Myometrial cell (primary cell): Measurements from ENCODE around the gene GABARAP. TPM values are rescaled to one million over a fixed set of nuclear protein-coding genes. Genes with fewer than 3 reads are reported as not detected.

Source experiments
- total RNA-seq: library from RNA; depleted of rRNA; stranded (reverse); fragments of >200 nt; gene quantifications from 2 replicates; pipeline ENCODE4 v1.2.3, GENCODE V29; 2015

Gene GABARAP
- total RNA-seq, result 153 and 283 TPM in 2 replicates

DNA sequence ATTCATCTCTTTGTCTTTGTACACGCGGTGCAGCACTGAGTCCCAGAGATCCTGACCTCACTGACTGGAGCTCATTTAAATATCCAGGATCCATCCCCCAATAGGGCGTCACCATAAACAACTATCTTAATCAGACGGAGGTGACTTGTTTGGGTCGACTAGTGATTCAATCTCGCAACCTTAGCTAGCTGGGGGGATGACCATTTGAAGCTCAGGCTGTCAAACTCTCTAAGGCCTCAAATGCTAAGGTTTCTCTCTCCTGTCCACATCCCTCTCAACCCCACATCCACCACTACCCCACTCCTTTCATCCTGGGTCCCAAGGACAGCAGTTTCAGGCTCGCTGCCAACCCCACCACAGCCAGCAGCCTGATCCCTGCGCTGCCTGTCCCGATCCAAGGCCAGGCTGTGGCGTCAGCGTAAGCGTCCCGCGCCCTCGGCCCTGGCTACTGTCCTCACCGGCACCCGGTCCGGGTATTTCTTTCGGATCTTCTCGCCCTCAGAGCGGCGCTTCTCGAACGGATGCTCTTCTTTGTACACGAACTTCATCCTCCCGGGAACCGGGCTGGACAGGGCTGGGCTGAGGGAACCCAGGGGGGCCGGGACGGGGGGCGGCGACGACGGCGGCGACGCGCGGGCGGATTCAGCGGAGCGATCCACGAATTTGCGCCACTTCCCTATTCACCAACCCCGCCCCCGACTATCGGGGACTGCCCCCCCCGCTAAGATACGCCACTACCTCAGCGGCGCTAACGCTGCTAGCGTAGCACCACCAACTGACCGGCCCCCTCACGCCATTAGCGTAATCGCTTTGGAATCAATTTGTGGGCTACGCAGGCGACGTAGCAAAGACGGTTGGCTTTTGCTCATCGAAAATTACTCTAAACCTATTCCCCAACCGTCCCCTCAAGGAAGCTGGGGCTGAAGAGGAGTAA lies at the start of gene GABARAP:
TSS of gene GABARAP (minus strand) at position 667 of the 934 bp plus-strand sequence. CDS start at position 548, 119 bp downstream.

DNA sequence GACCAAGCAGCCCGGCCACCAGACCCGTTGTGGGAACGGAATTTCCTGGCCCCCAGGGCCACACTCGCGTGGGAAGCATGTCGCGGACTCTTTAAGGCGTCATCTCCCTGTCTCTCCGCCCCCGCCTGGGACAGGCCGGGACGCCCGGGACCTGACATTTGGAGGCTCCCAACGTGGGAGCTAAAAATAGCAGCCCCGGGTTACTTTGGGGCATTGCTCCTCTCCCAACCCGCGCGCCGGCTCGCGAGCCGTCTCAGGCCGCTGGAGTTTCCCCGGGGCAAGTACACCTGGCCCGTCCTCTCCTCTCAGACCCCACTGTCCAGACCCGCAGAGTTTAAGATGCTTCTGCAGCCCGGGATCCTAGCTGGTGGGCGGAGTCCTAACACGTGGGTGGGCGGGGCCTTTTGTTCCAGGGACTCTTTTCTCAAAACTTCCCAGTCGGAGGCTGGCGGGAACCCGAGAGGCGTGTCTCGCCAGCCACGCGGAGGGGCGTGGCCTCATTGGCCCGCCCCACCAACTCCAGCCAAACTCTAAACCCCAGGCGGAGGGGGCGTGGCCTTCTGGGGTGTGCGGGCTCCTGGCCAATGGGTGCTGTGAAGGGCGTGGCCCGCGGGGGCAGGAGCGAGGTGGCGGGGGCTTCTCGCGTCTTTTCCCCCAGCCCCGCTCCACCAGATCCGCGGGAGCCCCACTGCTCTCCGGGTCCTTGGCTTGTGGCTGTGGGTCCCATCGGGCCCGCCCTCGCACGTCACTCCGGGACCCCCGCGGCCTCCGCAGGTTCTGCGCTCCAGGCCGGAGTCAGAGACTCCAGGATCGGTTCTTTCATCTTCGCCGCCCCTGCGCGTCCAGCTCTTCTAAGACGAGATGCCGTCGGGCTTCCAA lies 39.1 kb upstream of the GABARAP start, which contains the start of gene SLC2A4:
TSS of gene SLC2A4 (plus strand) at position 645 of the 879 bp plus-strand sequence. CDS start at position 862, 217 bp downstream.

GRCh38 chr17:7262192-7262934 lies 20.1 kb upstream of the GABARAP start, which contains the start of gene CLDN7:
Gene CLDN7 (minus strand): TSS chr17:7262478. CDS start chr17:7262043, 435 bp downstream.

DNA sequence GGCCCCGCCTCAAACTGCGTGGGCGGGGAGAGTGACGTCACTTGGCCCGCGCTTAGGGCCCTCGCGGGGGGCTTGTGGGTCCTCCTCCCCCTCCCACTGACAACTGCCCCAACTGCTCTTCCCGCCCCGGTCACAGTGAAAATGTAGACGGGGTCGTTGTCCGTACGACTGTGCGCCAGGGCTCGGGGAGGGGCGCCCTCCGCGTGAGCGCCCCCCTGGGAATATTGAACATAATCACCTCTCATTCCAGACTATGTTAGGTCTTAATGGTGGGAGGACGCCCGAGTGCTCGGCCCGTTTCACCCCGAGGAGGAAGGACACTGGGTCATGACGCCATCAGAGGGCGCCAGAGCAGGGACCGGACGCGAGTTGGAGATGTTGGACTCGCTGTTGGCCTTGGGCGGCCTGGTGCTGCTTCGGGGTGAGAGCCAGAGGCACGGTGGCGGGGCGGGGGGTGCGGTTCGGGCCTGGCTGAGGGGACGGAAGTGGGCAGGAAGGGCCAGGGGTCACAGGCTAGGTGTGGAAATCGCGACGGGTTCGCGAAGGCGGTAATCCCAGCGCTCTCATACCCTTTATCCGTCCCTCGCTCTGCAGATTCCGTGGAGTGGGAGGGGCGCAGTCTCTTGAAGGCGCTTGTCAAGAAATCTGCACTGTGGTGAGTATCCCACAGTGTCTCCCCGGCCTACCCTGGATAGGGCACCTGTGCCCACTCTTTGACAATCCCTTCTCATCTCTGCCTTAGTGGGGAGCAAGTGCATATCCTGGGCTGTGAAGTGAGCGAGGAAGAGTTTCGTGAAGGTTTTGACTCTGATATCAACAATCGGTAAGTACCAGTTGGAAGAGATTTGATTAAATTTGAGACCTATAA lies 10.2 kb upstream of the GABARAP start, which contains the start of gene ELP5:
TSS of gene ELP5 (plus strand) at position 40 of the 868 bp plus-strand sequence. CDS start at position 376, 336 bp downstream.

GRCh38 chr17:7251661-7252175 lies 9.5 kb upstream of the GABARAP start, which contains the start of gene CTDNEP1:
Gene CTDNEP1 (minus strand): TSS chr17:7251734. CDS start chr17:7251296, 438 bp downstream.

GRCh38 chr17:7239091-7240027 lies 2.9 kb downstream of the GABARAP start, which contains the start of gene PHF23:
Gene PHF23 (minus strand): TSS chr17:7239457. CDS start chr17:7239279, 178 bp downstream.

GRCh38 chr17:7234083-7234951 lies 7.9 kb downstream of the GABARAP start, which contains the start of gene DVL2:
Gene DVL2 (minus strand): TSS chr17:7234517. CDS start chr17:7234262, 255 bp downstream.

GRCh38 chr17:7219812-7220592 lies 22.2 kb downstream of the GABARAP start, which contains the start of the genes ACADVL and DLG4:
Gene ACADVL (plus strand): TSS chr17:7219938. CDS start chr17:7219985, 47 bp downstream.
Gene DLG4 (minus strand): TSS chr17:7219836.

Other genes with a start within 250 kb of the GABARAP start
- gene ALOX12, start 246.4 kb downstream of the GABARAP start, total RNA-seq, result 0.18 TPM in 1 of 2 replicates, not detected in the other
- gene RNASEK, start 229.8 kb downstream of the GABARAP start, total RNA-seq, result 243 and 304 TPM in 2 replicates
- 0.18 and 0.58 TPM in 2 replicates for gene BCL6B, start 219.4 kb downstream of the GABARAP start, total RNA-seq
- gene SLC16A13, start 206.4 kb downstream of the GABARAP start, total RNA-seq, result 0.86 and 3.2 TPM in 2 replicates
- not detected in 2 replicates for gene SLC16A11, start 198.4 kb downstream of the GABARAP start, total RNA-seq
- gene CLEC10A, start 162.2 kb downstream of the GABARAP start, total RNA-seq, result not detected in 2 replicates
- gene ASGR2, start 127.6 kb downstream of the GABARAP start, total RNA-seq, result not detected in 2 replicates
- 3.5 TPM in 1 of 2 replicates, not detected in the other for gene ASGR1, start 63.1 kb downstream of the GABARAP start, total RNA-seq
- gene DLG4, start 22.6 kb downstream of the GABARAP start, total RNA-seq, result 13.3 and 14.0 TPM in 2 replicates
- 227 and 236 TPM in 2 replicates for gene ACADVL, start 22.5 kb downstream of the GABARAP start, total RNA-seq
- gene DVL2, start 7.9 kb downstream of the GABARAP start, total RNA-seq, result 57.9 and 59.5 TPM in 2 replicates
- 31.1 and 86.7 TPM in 2 replicates for gene PHF23, start 3.0 kb downstream of the GABARAP start, total RNA-seq
- 45.3 and 48.7 TPM in 2 replicates for gene CTDNEP1, start 9.3 kb upstream of the GABARAP start, total RNA-seq
- gene ELP5, start 9.8 kb upstream of the GABARAP start, total RNA-seq, result 38.6 and 43.2 TPM in 2 replicates
- gene CLDN7, start 20.0 kb upstream of the GABARAP start, total RNA-seq, result 60.3 and 62.3 TPM in 2 replicates
- gene SLC2A4, start 39.3 kb upstream of the GABARAP start, total RNA-seq, result not detected in 2 replicates
- not detected in 2 replicates for gene YBX2, start 52.2 kb upstream of the GABARAP start, total RNA-seq
- gene EIF5A, start 65.2 kb upstream of the GABARAP start, total RNA-seq, result 986 and 1,002 TPM in 2 replicates
- gene GPS2, start 72.9 kb upstream of the GABARAP start, total RNA-seq, result 68.2 and 94.6 TPM in 2 replicates
- 9.2 and 11.7 TPM in 2 replicates for gene NEURL4, start 86.9 kb upstream of the GABARAP start, total RNA-seq
- gene ACAP1, start 94.1 kb upstream of the GABARAP start, total RNA-seq, result 0.71 and 2.3 TPM in 2 replicates
- 15.6 and 17.5 TPM in 2 replicates for gene KCTD11, start 109.7 kb upstream of the GABARAP start, total RNA-seq
- not detected in 2 replicates for gene TMEM95, start 112.7 kb upstream of the GABARAP start, total RNA-seq
- gene TNK1, start 138.6 kb upstream of the GABARAP start, total RNA-seq, result 0.18 and 0.29 TPM in 2 replicates
- gene PLSCR3, start 152.1 kb upstream of the GABARAP start, total RNA-seq, result 60.4 and 85.3 TPM in 2 replicates
- gene TMEM256, start 161.6 kb upstream of the GABARAP start, total RNA-seq, result 160 and 240 TPM in 2 replicates
- 18.3 and 20.2 TPM in 2 replicates for gene NLGN2, start 165.4 kb upstream of the GABARAP start, total RNA-seq
- not detected in 2 replicates for gene SPEM1, start 177.9 kb upstream of the GABARAP start, total RNA-seq
- gene SPEM2, start 183.2 kb upstream of the GABARAP start, total RNA-seq, result not detected in 2 replicates
- gene SPEM3, start 186.4 kb upstream of the GABARAP start, total RNA-seq, result not detected in 2 replicates
- 1.7 and 3.4 TPM in 2 replicates for gene TMEM102, start 193.0 kb upstream of the GABARAP start, total RNA-seq
- 0.29 and 1.1 TPM in 2 replicates for gene FGF11, start 197.1 kb upstream of the GABARAP start, total RNA-seq
- 3.5 and 7.1 TPM in 2 replicates for gene CHRNB1, start 202.6 kb upstream of the GABARAP start, total RNA-seq
- 23.2 and 24.2 TPM in 2 replicates for gene ZBTB4, start 237.2 kb upstream of the GABARAP start, total RNA-seq
- not detected in 2 replicates for gene SLC35G6, start 239.0 kb upstream of the GABARAP start, total RNA-seq
- gene POLR2A, start 241.9 kb upstream of the GABARAP start, total RNA-seq, result 44.7 and 56.2 TPM in 2 replicates